ENCODE measurements around the gene DHRS2. TPM values are rescaled to one million over a fixed set of nuclear protein-coding genes. Genes with fewer than 3 reads are reported as not detected.
A peak's percentile ranks its signal among the peaks of the same experiment; 100 is the strongest.

DHRS2 gene
- total and polyA plus RNA-seq, 2 of the 13 experiments (the other 11 are each of a cell fraction or from before 2014, with no cell fraction given) = 1,621 to 3,021 TPM

GRCh38 chr14:23633160-23633701 is 2.9 kb upstream of the DHRS2 start (continued):
- TF ChIP-seq ZFP90 (CRISPR knock-in tag; IDR thresholded peaks at IDR 0.05; ENCODE audit: borderline replicate concordance) = no peak
- TF ChIP-seq, protein P1, sequence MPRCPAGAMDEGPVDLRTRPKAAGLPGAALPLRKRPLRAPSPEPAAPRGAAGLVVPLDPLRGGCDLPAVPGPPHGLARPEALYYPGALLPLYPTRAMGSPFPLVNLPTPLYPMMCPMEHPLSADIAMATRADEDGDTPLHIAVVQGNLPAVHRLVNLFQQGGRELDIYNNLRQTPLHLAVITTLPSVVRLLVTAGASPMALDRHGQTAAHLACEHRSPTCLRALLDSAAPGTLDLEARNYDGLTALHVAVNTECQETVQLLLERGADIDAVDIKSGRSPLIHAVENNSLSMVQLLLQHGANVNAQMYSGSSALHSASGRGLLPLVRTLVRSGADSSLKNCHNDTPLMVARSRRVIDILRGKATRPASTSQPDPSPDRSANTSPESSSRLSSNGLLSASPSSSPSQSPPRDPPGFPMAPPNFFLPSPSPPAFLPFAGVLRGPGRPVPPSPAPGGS (CRISPR knock-in tag; IDR thresholded peaks at IDR 0.05) = 0 out of 2 replicates have a peak, but pooled peaks have one; percentile 85
- 0 out of 2 replicates have a peak, but pooled peaks have one; percentile 79 for TF ChIP-seq ZNF83 (CRISPR knock-in tag; IDR thresholded peaks at IDR 0.05; ENCODE audit: borderline replicate concordance)
- TF ChIP-seq, protein P2, sequence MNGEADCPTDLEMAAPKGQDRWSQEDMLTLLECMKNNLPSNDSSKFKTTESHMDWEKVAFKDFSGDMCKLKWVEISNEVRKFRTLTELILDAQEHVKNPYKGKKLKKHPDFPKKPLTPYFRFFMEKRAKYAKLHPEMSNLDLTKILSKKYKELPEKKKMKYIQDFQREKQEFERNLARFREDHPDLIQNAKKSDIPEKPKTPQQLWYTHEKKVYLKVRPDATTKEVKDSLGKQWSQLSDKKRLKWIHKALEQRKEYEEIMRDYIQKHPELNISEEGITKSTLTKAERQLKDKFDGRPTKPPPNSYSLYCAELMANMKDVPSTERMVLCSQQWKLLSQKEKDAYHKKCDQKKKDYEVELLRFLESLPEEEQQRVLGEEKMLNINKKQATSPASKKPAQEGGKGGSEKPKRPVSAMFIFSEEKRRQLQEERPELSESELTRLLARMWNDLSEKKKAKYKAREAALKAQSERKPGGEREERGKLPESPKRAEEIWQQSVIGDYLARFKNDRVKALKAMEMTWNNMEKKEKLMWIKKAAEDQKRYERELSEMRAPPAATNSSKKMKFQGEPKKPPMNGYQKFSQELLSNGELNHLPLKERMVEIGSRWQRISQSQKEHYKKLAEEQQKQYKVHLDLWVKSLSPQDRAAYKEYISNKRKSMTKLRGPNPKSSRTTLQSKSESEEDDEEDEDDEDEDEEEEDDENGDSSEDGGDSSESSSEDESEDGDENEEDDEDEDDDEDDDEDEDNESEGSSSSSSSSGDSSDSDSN (CRISPR knock-in tag; IDR thresholded peaks at IDR 0.05) = peak; percentile 83
- TF ChIP-seq, protein P3, sequence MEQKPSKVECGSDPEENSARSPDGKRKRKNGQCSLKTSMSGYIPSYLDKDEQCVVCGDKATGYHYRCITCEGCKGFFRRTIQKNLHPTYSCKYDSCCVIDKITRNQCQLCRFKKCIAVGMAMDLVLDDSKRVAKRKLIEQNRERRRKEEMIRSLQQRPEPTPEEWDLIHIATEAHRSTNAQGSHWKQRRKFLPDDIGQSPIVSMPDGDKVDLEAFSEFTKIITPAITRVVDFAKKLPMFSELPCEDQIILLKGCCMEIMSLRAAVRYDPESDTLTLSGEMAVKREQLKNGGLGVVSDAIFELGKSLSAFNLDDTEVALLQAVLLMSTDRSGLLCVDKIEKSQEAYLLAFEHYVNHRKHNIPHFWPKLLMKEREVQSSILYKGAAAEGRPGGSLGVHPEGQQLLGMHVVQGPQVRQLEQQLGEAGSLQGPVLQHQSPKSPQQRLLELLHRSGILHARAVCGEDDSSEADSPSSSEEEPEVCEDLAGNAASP (CRISPR knock-in tag; IDR thresholded peaks at IDR 0.05; ENCODE audit: borderline replicate concordance) = peak; percentile 54; the same call in 1 of the 2 replicates
- peak; percentile 46; the same call in 1 of the 2 replicates for TF ChIP-seq DPF2 (CRISPR knock-in tag; IDR thresholded peaks at IDR 0.05; ENCODE audit: borderline replicate concordance, low read depth)
- TF ChIP-seq HNF1A (IDR thresholded peaks at IDR 0.05; ENCODE audit: low read depth) = no peak
- TF ChIP-seq HNF1A (CRISPR knock-in tag; IDR thresholded peaks at IDR 0.05; ENCODE audit: borderline replicate concordance) = peak; percentile 25; the same call in 1 of the 2 replicates
- peak; percentile 37 for TF ChIP-seq FOXA3 (CRISPR knock-in tag; IDR thresholded peaks at IDR 0.05)
- TF ChIP-seq PHF8 (CRISPR knock-in tag; IDR thresholded peaks at IDR 0.05) = peak; percentile 39; the same call in 1 of the 2 replicates
- TF ChIP-seq NFE2 (CRISPR knock-in tag; IDR thresholded peaks at IDR 0.05) = no peak
- TF ChIP-seq GATAD2A (CRISPR knock-in tag; IDR thresholded peaks at IDR 0.05) = peak; percentile 43
- 0 out of 2 replicates have a peak, but pooled peaks have one; percentile 54 for TF ChIP-seq CSRNP1 (CRISPR knock-in tag; IDR thresholded peaks at IDR 0.05)
- TF ChIP-seq, protein P4, sequence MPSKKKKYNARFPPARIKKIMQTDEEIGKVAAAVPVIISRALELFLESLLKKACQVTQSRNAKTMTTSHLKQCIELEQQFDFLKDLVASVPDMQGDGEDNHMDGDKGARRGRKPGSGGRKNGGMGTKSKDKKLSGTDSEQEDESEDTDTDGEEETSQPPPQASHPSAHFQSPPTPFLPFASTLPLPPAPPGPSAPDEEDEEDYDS (CRISPR knock-in tag; IDR thresholded peaks at IDR 0.05) = peak; percentile 43
- peak; percentile 33 for TF ChIP-seq ZGPAT (CRISPR knock-in tag; IDR thresholded peaks at IDR 0.05)

Data from HepG2 (cell line).